Upper lobe of left lung (tissue), 4 donors: ENCODE measurements around the gene MEAK7.

Source experiments
- CTCF ChIP-seq, 6 experiments: fragments of 450-650 bp in 4 of 6; fragments of 200-600 bp in 2 of 6; sonication (generic) in 2 of 6; IDR thresholded peaks; one replicate each; pipeline ENCODE4 v1.5.1; 2016 to 2019; ENCODE audit warnings: antibody characterized with exemption in 6 of 6
- EP300 ChIP-seq, 4 donors: sonication (generic); formaldehyde crosslinking; IDR thresholded peaks; one replicate each; pipeline ENCODE4 v1.5.1; 2017; ENCODE audit warnings: antibody characterized with exemption in 4 of 4, control low read depth in 2 of 4
- POLR2A ChIP-seq, 4 donors: fragments of 450-650 bp; IDR thresholded peaks; one replicate each; pipeline ENCODE4 v1.5.1; 2016 to 2017; ENCODE audit warnings: antibody characterized with exemption in 4 of 4, mild to moderate bottlenecking in 2 of 4
- POLR2AphosphoS5 ChIP-seq, 2 donors: sonication (generic); formaldehyde crosslinking; IDR thresholded peaks; one replicate each; pipeline ENCODE4 v1.5.1; 2017; ENCODE audit warnings: antibody characterized with exemption in 2 of 2

- TF ChIP-seq CTCF (IDR thresholded peaks at IDR 0.05) (no peak), EP300 (IDR thresholded peaks at IDR 0.05) (no peak), POLR2AphosphoS5 (IDR thresholded peaks at IDR 0.05) (no peak), POLR2A (IDR thresholded peaks at IDR 0.05) (no peak)
Observed at GRCh38 chr16:84502581-84502980, 1.9 kb downstream of the MEAK7 start.
